HepG2 (cell line): ENCODE measurements around the gene RAB30. TPM values are rescaled to one million over a fixed set of nuclear protein-coding genes. Genes with fewer than 3 reads are reported as not detected.

Source experiments
- ATF1 ChIP-seq: IDR thresholded peaks from 2 replicates; pipeline ENCODE4 v1.6.1; 2016; ENCODE audit warnings: mild to moderate bottlenecking, control low read depth
- CAMTA2 ChIP-seq: sonication (generic); formaldehyde crosslinking; IDR thresholded peaks from 2 replicates; pipeline ENCODE4 v1.4.0; 2020; ENCODE audit warnings: mild to moderate bottlenecking, missing genetic modification reagents, borderline replicate concordance
- NFATC3 ChIP-seq: sonication (generic); formaldehyde crosslinking; IDR thresholded peaks from 2 replicates; pipeline ENCODE4 v1.5.1; 2020; ENCODE audit warnings: mild to moderate bottlenecking, missing genetic modification reagents
- NR2F6 ChIP-seq, 2 experiments: IDR thresholded peaks; 2 replicates each; pipeline ENCODE4 v1.6.1; 2016; ENCODE audit warnings: antibody characterized with exemption in 1 of 2, mild to moderate bottlenecking in 1 of 2
- ZNF142 ChIP-seq: sonication (generic); formaldehyde crosslinking; IDR thresholded peaks from 2 replicates; pipeline ENCODE4 v1.4.0; 2020; ENCODE audit warnings: missing genetic modification reagents
- ZNF18 ChIP-seq: sonication (generic); formaldehyde crosslinking; IDR thresholded peaks from 2 replicates; pipeline ENCODE4 v1.8.0; 2022; ENCODE audit warnings: mild to moderate bottlenecking, missing genetic modification reagents; ENCODE audit not compliant: insufficient replicate concordance
- ZNF281 ChIP-seq: sonication (generic); formaldehyde crosslinking; IDR thresholded peaks from 2 replicates; pipeline ENCODE4 v1.4.0; 2020; ENCODE audit warnings: missing genetic modification reagents, borderline replicate concordance
- ZNF484 ChIP-seq: sonication (generic); formaldehyde crosslinking; IDR thresholded peaks from 2 replicates; pipeline ENCODE4 v1.5.1; 2020; ENCODE audit warnings: mild to moderate bottlenecking, low read depth, missing genetic modification reagents, borderline replicate concordance
- ZNF546 ChIP-seq: sonication (generic); formaldehyde crosslinking; conservative IDR thresholded peaks from 2 replicates; pipeline ENCODE4 v1.8.1; 2023; ENCODE audit warnings: mild to moderate bottlenecking, missing genetic modification reagents
- ZNF768 ChIP-seq: sonication (generic); formaldehyde crosslinking; IDR thresholded peaks from 2 replicates; pipeline ENCODE4 v1.4.0; 2020; ENCODE audit warnings: missing genetic modification reagents
- polyA plus RNA-seq, 8 experiments: library from polyadenylated mRNA; depleted of rRNA in 3 of 8; stranded (reverse) in 7 of 8; unstranded in 1 of 8; fragments of >200 nt; fragmentation: Illumina TruSeq in 4 of 8; extraction: Trizol in 4 of 8; gene quantifications; 2 replicates each; pipeline versions ENCODE4 v1.2.1 to v1.2.3, GENCODE V29; 2011 to 2016; ENCODE audit warnings: low read depth in 4 of 8, missing spikeins in 1 of 8, mixed read lengths in 1 of 8; ENCODE audit not compliant: insufficient read depth in 1 of 8
- total RNA-seq, 5 experiments: library from RNA; depleted of rRNA; stranded (reverse); fragments of >200 nt; fragmentation: Illumina TruSeq; extraction: Trizol; gene quantifications; 2 replicates each; pipeline ENCODE4 v1.2.3, GENCODE V29; 2016; ENCODE audit warnings: low read depth in 1 of 5
- TF ChIP-seq, protein P1 (sequence below): sonication (generic); formaldehyde crosslinking; IDR thresholded peaks from 2 replicates; pipeline ENCODE4 v1.4.0; 2020; ENCODE audit warnings: missing genetic modification reagents, borderline replicate concordance
- TF ChIP-seq, protein P2 (sequence below): sonication (generic); formaldehyde crosslinking; IDR thresholded peaks from 2 replicates; pipeline ENCODE4 v1.4.0; 2020; ENCODE audit warnings: missing genetic modification reagents, borderline replicate concordance

Gene RAB30
- total and polyA plus RNA-seq, 2 of the 13 experiments (the other 11 are each of a cell fraction or from before 2014, with no cell fraction given), result 3.7 to 5.0 TPM

GRCh38 chr11:83007909-83008580 lies 63.7 kb downstream of the RAB30 start (continued):
- TF ChIP-seq ZNF484 (CRISPR knock-in tag) (no peak), ZNF546 (no peak), ZNF281 (CRISPR knock-in tag) (peak; percentile 48; the same call in 1 of the 2 replicates), CAMTA2 (no peak), ATF1 (no peak), NR2F6 (IDR thresholded peaks at IDR 0.05) (peak; percentile 97), NR2F6 (CRISPR knock-in tag; IDR thresholded peaks at IDR 0.05) (peak; percentile 99), ZNF768 (CRISPR knock-in tag) (peak; percentile 40; the same call in 1 of the 2 replicates), NFATC3 (CRISPR knock-in tag) (no peak), ZNF142 (CRISPR knock-in tag) (peak; percentile 61; the same call in 1 of the 2 replicates), ZNF18 (CRISPR knock-in tag) (no peak)
- TF ChIP-seq, protein P1, sequence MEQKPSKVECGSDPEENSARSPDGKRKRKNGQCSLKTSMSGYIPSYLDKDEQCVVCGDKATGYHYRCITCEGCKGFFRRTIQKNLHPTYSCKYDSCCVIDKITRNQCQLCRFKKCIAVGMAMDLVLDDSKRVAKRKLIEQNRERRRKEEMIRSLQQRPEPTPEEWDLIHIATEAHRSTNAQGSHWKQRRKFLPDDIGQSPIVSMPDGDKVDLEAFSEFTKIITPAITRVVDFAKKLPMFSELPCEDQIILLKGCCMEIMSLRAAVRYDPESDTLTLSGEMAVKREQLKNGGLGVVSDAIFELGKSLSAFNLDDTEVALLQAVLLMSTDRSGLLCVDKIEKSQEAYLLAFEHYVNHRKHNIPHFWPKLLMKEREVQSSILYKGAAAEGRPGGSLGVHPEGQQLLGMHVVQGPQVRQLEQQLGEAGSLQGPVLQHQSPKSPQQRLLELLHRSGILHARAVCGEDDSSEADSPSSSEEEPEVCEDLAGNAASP (CRISPR knock-in tag), result peak; percentile 64; the same call in 1 of the 2 replicates
- TF ChIP-seq, protein P2, sequence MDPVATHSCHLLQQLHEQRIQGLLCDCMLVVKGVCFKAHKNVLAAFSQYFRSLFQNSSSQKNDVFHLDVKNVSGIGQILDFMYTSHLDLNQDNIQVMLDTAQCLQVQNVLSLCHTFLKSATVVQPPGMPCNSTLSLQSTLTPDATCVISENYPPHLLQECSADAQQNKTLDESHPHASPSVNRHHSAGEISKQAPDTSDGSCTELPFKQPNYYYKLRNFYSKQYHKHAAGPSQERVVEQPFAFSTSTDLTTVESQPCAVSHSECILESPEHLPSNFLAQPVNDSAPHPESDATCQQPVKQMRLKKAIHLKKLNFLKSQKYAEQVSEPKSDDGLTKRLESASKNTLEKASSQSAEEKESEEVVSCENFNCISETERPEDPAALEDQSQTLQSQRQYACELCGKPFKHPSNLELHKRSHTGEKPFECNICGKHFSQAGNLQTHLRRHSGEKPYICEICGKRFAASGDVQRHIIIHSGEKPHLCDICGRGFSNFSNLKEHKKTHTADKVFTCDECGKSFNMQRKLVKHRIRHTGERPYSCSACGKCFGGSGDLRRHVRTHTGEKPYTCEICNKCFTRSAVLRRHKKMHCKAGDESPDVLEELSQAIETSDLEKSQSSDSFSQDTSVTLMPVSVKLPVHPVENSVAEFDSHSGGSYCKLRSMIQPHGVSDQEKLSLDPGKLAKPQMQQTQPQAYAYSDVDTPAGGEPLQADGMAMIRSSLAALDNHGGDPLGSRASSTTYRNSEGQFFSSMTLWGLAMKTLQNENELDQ (CRISPR knock-in tag), result no peak
